Fibroblast of lung (primary cell): ENCODE measurements around the gene TSSK6. TPM values are rescaled to one million over a fixed set of nuclear protein-coding genes. Genes with fewer than 3 reads are reported as not detected.

Source experiments
- DNase-seq, 2 donors: peaks; one replicate each; pipeline versions ENCODE4 v3.0.0 to v3.0.0-alpha.2; 2010; ENCODE audit warnings: low read depth in 2 of 2
- H2AFZ ChIP-seq: 2 replicates; pipeline ENCODE4 v1.5.1; 2012; ENCODE audit warnings: low read length, control low read depth, inconsistent platforms
- H3K27ac ChIP-seq: 2 replicates; pipeline ENCODE4 v1.5.1; 2011; ENCODE audit warnings: low read length, control low read depth; ENCODE audit not compliant: insufficient read depth
- H3K27me3 ChIP-seq: 2 replicates; pipeline ENCODE4 v1.5.1; 2011; ENCODE audit warnings: mild to moderate bottlenecking, low read length; ENCODE audit not compliant: control insufficient read depth, insufficient read depth
- H3K36me3 ChIP-seq: 2 replicates; pipeline ENCODE4 v1.5.1; 2011; ENCODE audit warnings: low read length; ENCODE audit not compliant: control insufficient read depth, insufficient read depth
- H3K4me1 ChIP-seq: 2 replicates; pipeline ENCODE4 v1.5.1; 2011; ENCODE audit warnings: low read length; ENCODE audit not compliant: control insufficient read depth, insufficient read depth; ENCODE audit errors: extremely low read depth
- H3K4me2 ChIP-seq: 2 replicates; pipeline ENCODE4 v1.5.1; 2011; ENCODE audit warnings: low read length, control low read depth; ENCODE audit not compliant: insufficient read depth; ENCODE audit errors: extremely low read depth
- H3K4me3 ChIP-seq, 4 experiments: fragments of 200-600 bp in 1 of 4; sonication (generic) in 1 of 4; replicated peaks in 1 of 4; 2 replicates each; pipeline ENCODE4 v1.5.1; 2011 to 2016; ENCODE audit warnings: low read length in 4 of 4, low read depth in 3 of 4, mild to moderate bottlenecking in 3 of 4, control low read depth in 2 of 4, inconsistent platforms in 1 of 4, mixed read lengths in 1 of 4; ENCODE audit not compliant: insufficient read depth in 1 of 4; ENCODE audit errors: control extremely low read depth in 1 of 4
- H3K79me2 ChIP-seq: 2 replicates; pipeline ENCODE4 v1.5.1; 2012; ENCODE audit warnings: mild to moderate bottlenecking, low read length, inconsistent platforms; ENCODE audit not compliant: control insufficient read depth, insufficient read depth
- H3K9ac ChIP-seq: 2 replicates; pipeline ENCODE4 v1.5.1; 2011; ENCODE audit warnings: mild to moderate bottlenecking, low read length, control low read depth; ENCODE audit not compliant: insufficient read depth
- H3K9me3 ChIP-seq: 2 replicates; pipeline ENCODE4 v1.5.1; 2012; ENCODE audit warnings: low read depth, low read length; ENCODE audit not compliant: control insufficient read depth, insufficient read depth
- H4K20me1 ChIP-seq: 2 replicates; pipeline ENCODE4 v1.5.1; 2011; ENCODE audit warnings: low read length; ENCODE audit not compliant: control insufficient read depth, insufficient read depth; ENCODE audit errors: extremely low read depth
- EZH2 ChIP-seq: IDR thresholded peaks from 2 replicates; pipeline ENCODE4 v1.5.1; 2012; ENCODE audit warnings: low read length, control low read depth, mild to moderate bottlenecking; ENCODE audit errors: missing control alignments
- polyA plus RNA-seq, 2 donors: library from polyadenylated mRNA; depleted of rRNA in 1 of 2; stranded (reverse) in 1 of 2; unstranded in 1 of 2; fragments of >200 nt; gene quantifications; 2 replicates each; pipeline ENCODE4 v1.2.1, GENCODE V29; 2011 to 2012; ENCODE audit warnings: missing spikeins in 1 of 2
- total RNA-seq: library from RNA; depleted of rRNA; stranded (reverse); fragments of >200 nt; gene quantifications from 2 replicates; pipeline ENCODE4 v1.2.1, GENCODE V29; 2014
- TF ChIP-seq, protein P1 (sequence below), 2 donors: IDR thresholded peaks in 1 of 2; conservative IDR thresholded peaks in 1 of 2; 1 replicate in 1 of 2; 2 replicates in 1 of 2; pipeline ENCODE4 v1.5.1; 2011 to 2012; ENCODE audit warnings: low read length in 2 of 2, control low read depth in 1 of 2, inconsistent platforms in 1 of 2, low read depth in 1 of 2, mild to moderate bottlenecking in 1 of 2

TSSK6 gene
- total and polyA plus RNA-seq, 2 donors (not counting 1 experiment from before 2014, with no cell fraction given), result 0.47 to 5.8 TPM

DNA sequence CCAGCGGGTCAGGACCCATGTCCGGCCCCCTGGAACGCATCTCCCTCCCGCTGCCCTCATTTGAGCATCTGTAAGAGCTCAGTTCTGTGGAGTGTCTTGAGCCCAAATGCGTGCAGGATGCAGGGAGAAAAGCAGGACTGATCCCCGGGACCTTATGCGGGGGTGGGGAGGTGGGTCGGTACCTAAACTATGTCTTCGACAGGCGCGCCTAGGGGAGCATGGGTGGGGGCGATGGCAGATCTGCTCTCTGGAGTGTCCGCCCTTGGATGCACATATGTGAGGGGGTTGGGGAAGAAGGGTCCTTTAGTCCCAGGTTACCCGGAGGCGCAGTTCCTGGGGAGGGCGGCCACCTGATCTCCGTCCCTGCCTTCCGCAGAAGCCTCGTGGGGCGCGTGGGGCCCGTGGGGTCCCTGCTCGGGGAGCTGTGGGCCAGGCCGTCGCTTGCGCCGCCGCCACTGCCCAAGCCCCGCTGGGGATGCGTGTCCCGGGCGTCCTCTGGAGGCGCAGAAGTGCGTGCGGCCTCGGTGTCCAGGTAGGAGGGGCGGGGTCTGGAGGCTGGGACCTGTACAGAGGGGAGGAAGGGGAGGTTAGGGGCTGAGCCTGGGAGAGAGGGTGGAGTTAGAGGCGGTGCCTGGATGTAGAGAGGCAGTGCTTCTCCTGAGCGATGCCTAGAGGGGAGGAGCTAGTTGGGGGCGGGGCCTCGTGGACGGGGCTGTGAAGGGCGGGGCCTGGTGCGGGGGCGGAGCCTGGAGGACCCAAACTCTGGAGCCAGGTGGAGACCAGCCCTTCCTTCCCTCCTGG, 25.6 kb upstream of the TSSK6 start:
- no peaks in the 10 kb centered on the region for H3K4me1 ChIP-seq
- no peak overlapping the region for H2AFZ ChIP-seq
- H3K27ac ChIP-seq, result no peak overlapping the region
- H3K27me3 ChIP-seq, result peaks cover 3% of the 10 kb centered on the region
- peak overlapping the region; percentile 51 for H3K4me2 ChIP-seq
- no peak overlapping the region for H3K9ac ChIP-seq
- TF ChIP-seq, protein P1, sequence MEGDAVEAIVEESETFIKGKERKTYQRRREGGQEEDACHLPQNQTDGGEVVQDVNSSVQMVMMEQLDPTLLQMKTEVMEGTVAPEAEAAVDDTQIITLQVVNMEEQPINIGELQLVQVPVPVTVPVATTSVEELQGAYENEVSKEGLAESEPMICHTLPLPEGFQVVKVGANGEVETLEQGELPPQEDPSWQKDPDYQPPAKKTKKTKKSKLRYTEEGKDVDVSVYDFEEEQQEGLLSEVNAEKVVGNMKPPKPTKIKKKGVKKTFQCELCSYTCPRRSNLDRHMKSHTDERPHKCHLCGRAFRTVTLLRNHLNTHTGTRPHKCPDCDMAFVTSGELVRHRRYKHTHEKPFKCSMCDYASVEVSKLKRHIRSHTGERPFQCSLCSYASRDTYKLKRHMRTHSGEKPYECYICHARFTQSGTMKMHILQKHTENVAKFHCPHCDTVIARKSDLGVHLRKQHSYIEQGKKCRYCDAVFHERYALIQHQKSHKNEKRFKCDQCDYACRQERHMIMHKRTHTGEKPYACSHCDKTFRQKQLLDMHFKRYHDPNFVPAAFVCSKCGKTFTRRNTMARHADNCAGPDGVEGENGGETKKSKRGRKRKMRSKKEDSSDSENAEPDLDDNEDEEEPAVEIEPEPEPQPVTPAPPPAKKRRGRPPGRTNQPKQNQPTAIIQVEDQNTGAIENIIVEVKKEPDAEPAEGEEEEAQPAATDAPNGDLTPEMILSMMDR (conservative IDR thresholded peaks at IDR 0.05 in 1 of 2, IDR thresholded peaks at IDR 0.05 in 1 of 2; ENCODE audit: low read depth in 1 of 2, low read length in 2 of 2), result no peak
- no peak for TF ChIP-seq EZH2
- H4K20me1 ChIP-seq, result no peaks in the 10 kb centered on the region
- H3K4me3 ChIP-seq, result peak overlapping the region in 1 of 4 experiments; percentile 28
- H3K36me3 ChIP-seq, result no peaks in the 10 kb centered on the region
- DNase-seq, result peak; percentile 17 to 24
- no peaks in the 10 kb centered on the region for H3K79me2 ChIP-seq
- H3K9me3 ChIP-seq, result no peaks in the 10 kb centered on the region

DNA sequence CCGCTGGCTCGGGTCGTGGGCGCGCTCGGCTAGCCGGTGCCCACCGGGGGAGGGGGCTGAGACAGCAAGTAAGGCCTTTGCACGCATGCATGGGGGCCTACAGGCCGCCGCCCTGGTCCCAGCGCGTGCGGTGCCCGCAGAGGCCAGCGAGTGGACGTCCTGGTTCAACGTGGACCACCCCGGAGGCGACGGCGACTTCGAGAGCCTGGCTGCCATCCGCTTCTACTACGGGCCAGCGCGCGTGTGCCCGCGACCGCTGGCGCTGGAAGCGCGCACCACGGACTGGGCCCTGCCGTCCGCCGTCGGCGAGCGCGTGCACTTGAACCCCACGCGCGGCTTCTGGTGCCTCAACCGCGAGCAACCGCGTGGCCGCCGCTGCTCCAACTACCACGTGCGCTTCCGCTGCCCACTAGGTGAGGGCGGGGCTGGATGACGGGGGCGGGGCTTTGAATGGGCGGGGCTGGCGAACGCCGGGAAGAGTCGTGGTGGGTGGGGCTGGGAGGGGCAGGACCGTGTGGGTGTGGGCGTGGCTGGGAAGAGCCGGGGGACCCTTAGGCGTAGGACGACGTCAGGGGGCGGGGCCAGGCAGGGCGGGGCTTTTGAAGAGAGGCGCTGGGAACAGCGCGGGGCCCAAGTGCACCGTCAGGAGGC, 24.8 kb upstream of the TSSK6 start:
- H3K9me3 ChIP-seq, result no peaks in the 10 kb centered on the region
- peaks cover 3% of the 10 kb centered on the region for H3K27me3 ChIP-seq
- no peak for TF ChIP-seq EZH2
- TF ChIP-seq, protein P1 (conservative IDR thresholded peaks at IDR 0.05 in 1 of 2, IDR thresholded peaks at IDR 0.05 in 1 of 2; ENCODE audit: low read depth in 1 of 2, low read length in 2 of 2), result no peak
- H3K9ac ChIP-seq, result no peak overlapping the region
- H3K4me1 ChIP-seq, result no peaks in the 10 kb centered on the region
- H4K20me1 ChIP-seq, result no peaks in the 10 kb centered on the region
- no peaks in the 10 kb centered on the region for H3K36me3 ChIP-seq
- H3K79me2 ChIP-seq, result no peaks in the 10 kb centered on the region
- DNase-seq, result peak; percentile 61 to 71
- H2AFZ ChIP-seq, result no peak overlapping the region
- H3K4me2 ChIP-seq, result peak overlapping the region; percentile 51
- no peak overlapping the region for H3K27ac ChIP-seq
- no peak overlapping the region for H3K4me3 ChIP-seq

DNA sequence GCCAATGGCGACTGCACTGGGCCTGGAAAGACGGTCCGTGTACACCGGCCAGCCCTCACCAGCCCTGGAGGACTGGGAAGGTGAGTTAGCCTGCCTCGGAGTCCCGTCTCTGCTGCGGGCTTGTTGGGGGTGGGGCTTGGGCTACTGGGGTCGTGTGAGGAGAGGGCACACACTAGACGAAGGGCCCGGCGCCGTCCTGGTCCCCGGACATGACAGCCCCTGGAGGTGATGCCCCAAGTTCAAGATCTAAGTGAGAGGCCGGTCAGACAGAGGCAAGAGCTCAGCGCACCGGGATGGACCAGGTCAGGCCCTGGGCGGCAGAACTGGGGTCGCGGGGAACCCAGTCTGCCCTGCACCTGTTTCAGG, 24.3 kb upstream of the TSSK6 start:
- H3K27me3 ChIP-seq, result peaks cover 3% of the 10 kb centered on the region
- H4K20me1 ChIP-seq, result no peaks in the 10 kb centered on the region
- H3K27ac ChIP-seq, result no peak overlapping the region
- no peak overlapping the region for H3K4me2 ChIP-seq
- no peak overlapping the region for H3K9ac ChIP-seq
- no peak overlapping the region for H3K4me3 ChIP-seq
- TF ChIP-seq, protein P1 (conservative IDR thresholded peaks at IDR 0.05 in 1 of 2, IDR thresholded peaks at IDR 0.05 in 1 of 2; ENCODE audit: low read depth in 1 of 2, low read length in 2 of 2), result no peak
- no peak for TF ChIP-seq EZH2
- H3K9me3 ChIP-seq, result no peaks in the 10 kb centered on the region
- no peaks in the 10 kb centered on the region for H3K36me3 ChIP-seq
- H3K4me1 ChIP-seq, result no peaks in the 10 kb centered on the region
- no peak overlapping the region for H2AFZ ChIP-seq
- H3K79me2 ChIP-seq, result no peaks in the 10 kb centered on the region
- DNase-seq, result no peak
